Measurements from ENCODE around the gene CYTH3.

The CYTH3 gene

DNA sequence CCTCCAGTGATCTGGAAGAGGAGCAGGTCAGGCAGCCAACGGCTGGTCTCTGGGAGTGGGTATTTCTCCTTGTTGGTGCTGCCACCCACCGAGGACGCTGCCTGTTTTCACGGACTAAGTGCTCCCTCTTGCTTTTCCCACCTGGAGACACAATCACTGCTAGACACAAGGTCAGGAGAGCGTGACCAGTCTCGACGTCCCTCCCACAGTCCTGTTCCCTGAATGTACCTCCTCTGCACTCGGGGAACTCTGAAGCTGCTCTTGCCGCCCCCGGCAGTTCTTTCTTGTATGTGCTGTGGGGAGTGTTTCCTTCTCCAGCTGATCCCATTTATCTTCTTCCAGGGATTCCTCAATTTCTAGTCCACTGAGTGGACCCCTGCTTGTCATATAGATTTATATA lies 89.4 kb downstream of the CYTH3 start:
- Histone ChIP-seq H3K36me3 (ENCODE audit: low read length) (no peaks in the 10 kb centered on the region), H3K9me3 (ENCODE audit: insufficient read depth, low read length) (no peaks in the 10 kb centered on the region), H4K20me1 (ENCODE audit: low read depth, low read length) (no peaks in the 10 kb centered on the region), H3K9me2 (replicated peaks; ENCODE audit: insufficient read depth, low read length) (no peaks in the 10 kb centered on the region), H2AFZ (ENCODE audit: low read depth, low read length, severe bottlenecking) (no peak overlapping the region), H3K4me2 (ENCODE audit: low read depth, low read length, poor library complexity, severe bottlenecking) (no peak overlapping the region), H3F3A (ENCODE audit: insufficient read depth) (no peaks in the 10 kb centered on the region), H3K79me2 (ENCODE audit: insufficient read depth, low read length) (no peaks in the 10 kb centered on the region), H3K27ac (ENCODE audit: low read depth, low read length) (no peak overlapping the region), H3K27me3 (ENCODE audit: low read length) (no peaks in the 10 kb centered on the region), H3K4me3 (ENCODE audit: insufficient read depth, low read length, poor library complexity, severe bottlenecking) (no peak overlapping the region), H3K9ac (ENCODE audit: low read length) (no peak overlapping the region)
- TF ChIP-seq EZH2phosphoT487 (conservative IDR thresholded peaks at IDR 0.05; ENCODE audit: low read length) (no peak), CTCF (IDR thresholded peaks at IDR 0.05; ENCODE audit: insufficient read depth, low read length, poor library complexity, severe bottlenecking) (no peak)

GRCh38 chr7:6181136-6181535 lies 91.3 kb downstream of the CYTH3 start:
- H3K9ac ChIP-seq (ENCODE audit: low read length) = no peak overlapping the region
- no peaks in the 10 kb centered on the region for H3K36me3 ChIP-seq (ENCODE audit: low read length)
- H3K79me2 ChIP-seq (ENCODE audit: insufficient read depth, low read length) = no peaks in the 10 kb centered on the region
- H3K4me3 ChIP-seq (ENCODE audit: insufficient read depth, low read length, poor library complexity, severe bottlenecking) = no peak overlapping the region
- TF ChIP-seq CTCF (IDR thresholded peaks at IDR 0.05; ENCODE audit: insufficient read depth, low read length, poor library complexity, severe bottlenecking) (no peak), EZH2phosphoT487 (conservative IDR thresholded peaks at IDR 0.05; ENCODE audit: low read length) (no peak)
- H3K27ac ChIP-seq (ENCODE audit: low read depth, low read length) = no peak overlapping the region
- no peaks in the 10 kb centered on the region for H3K9me3 ChIP-seq (ENCODE audit: insufficient read depth, low read length)
- no peak overlapping the region for H2AFZ ChIP-seq (ENCODE audit: low read depth, low read length, severe bottlenecking)
- H3F3A ChIP-seq (ENCODE audit: insufficient read depth) = no peaks in the 10 kb centered on the region
- no peaks in the 10 kb centered on the region for H4K20me1 ChIP-seq (ENCODE audit: low read depth, low read length)
- H3K4me2 ChIP-seq (ENCODE audit: low read depth, low read length, poor library complexity, severe bottlenecking) = no peak overlapping the region
- H3K27me3 ChIP-seq (ENCODE audit: low read length) = no peaks in the 10 kb centered on the region
- H3K9me2 ChIP-seq (replicated peaks; ENCODE audit: insufficient read depth, low read length) = no peaks in the 10 kb centered on the region

DNA sequence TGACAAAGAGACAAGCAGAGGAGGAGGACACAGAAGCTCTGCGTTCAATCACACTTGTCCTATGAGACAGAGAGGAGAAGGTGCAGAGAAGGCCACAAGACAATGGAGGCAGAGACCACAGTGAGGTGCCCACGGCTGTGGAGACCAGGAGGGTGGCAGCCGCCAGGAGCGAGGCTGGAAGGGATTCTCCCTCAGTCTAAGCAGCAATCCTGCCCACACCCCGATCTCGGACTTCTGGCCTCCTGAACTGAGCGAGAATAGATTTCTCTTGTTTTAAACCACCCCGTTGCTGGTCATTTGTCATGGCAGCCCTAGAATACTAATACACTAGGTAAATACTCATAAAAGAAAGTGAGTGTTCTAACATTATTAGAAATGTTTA lies 92.1 kb downstream of the CYTH3 start:
- no peaks in the 10 kb centered on the region for H3K36me3 ChIP-seq (ENCODE audit: low read length)
- TF ChIP-seq CTCF (IDR thresholded peaks at IDR 0.05; ENCODE audit: insufficient read depth, low read length, poor library complexity, severe bottlenecking) (no peak), EZH2phosphoT487 (conservative IDR thresholded peaks at IDR 0.05; ENCODE audit: low read length) (no peak)
- H3K9me3 ChIP-seq (ENCODE audit: insufficient read depth, low read length) = no peaks in the 10 kb centered on the region
- no peaks in the 10 kb centered on the region for H3K27me3 ChIP-seq (ENCODE audit: low read length)
- H3K4me3 ChIP-seq (ENCODE audit: insufficient read depth, low read length, poor library complexity, severe bottlenecking) = no peak overlapping the region
- no peaks in the 10 kb centered on the region for H3K79me2 ChIP-seq (ENCODE audit: insufficient read depth, low read length)
- no peaks in the 10 kb centered on the region for H3F3A ChIP-seq (ENCODE audit: insufficient read depth)
- H4K20me1 ChIP-seq (ENCODE audit: low read depth, low read length) = no peaks in the 10 kb centered on the region
- no peak overlapping the region for H3K4me2 ChIP-seq (ENCODE audit: low read depth, low read length, poor library complexity, severe bottlenecking)
- no peak overlapping the region for H3K27ac ChIP-seq (ENCODE audit: low read depth, low read length)
- no peak overlapping the region for H2AFZ ChIP-seq (ENCODE audit: low read depth, low read length, severe bottlenecking)
- H3K9me2 ChIP-seq (replicated peaks; ENCODE audit: insufficient read depth, low read length) = no peaks in the 10 kb centered on the region
- no peak overlapping the region for H3K9ac ChIP-seq (ENCODE audit: low read length)

Measured in SU-DHL-6 (cell line).